OCI-LY7 (cell line): ENCODE results near the gene DOCK4. TPM values are rescaled to one million over a fixed set of nuclear protein-coding genes. Genes with fewer than 3 reads are reported as not detected.

Experiments
- BruUV-seq: library from RNA; stranded (reverse); fragments of 400-500 nt; replicated peaks from 2 replicates; lab custom pipeline; 2021; lab: Mats Ljungman, UMichigan
- CTCF ChIA-PET: fragments of 300-600 bp; sonication (Branson Sonifier 250); formaldehyde crosslinking; loops from one replicate; lab custom pipeline; 2022; ENCODE audit warnings: antibody characterized with exemption; ENCODE audit not compliant: unreplicated experiment; lab: Charles Lee
- POLR2A ChIA-PET: fragments of 300-600 bp; sonication (Branson Sonifier 250); formaldehyde crosslinking; loops from one replicate; lab custom pipeline; 2022; ENCODE audit warnings: antibody characterized with exemption; lab: Charles Lee
- DNase-seq: peaks from one replicate; pipeline ENCODE4 v3.0.0-alpha.2; 2015; ENCODE audit warnings: low spot score
- H2AFZ ChIP-seq: fragments of 200-600 bp; sonication (generic), shearing (Covaris generic); 2 replicates; pipeline ENCODE4 v1.6.1; 2014; ENCODE audit warnings: mild to moderate bottlenecking, antibody characterized with exemption, low read length, moderate library complexity
- H3K27ac ChIP-seq: fragments of 200-600 bp; sonication (generic); 2 replicates; pipeline ENCODE4 v1.5.1; 2014; ENCODE audit warnings: mixed run types, low read depth, mild to moderate bottlenecking, moderate library complexity, low read length, inconsistent platforms; ENCODE audit not compliant: poor library complexity, severe bottlenecking
- H3K36me3 ChIP-seq: fragments of 200-600 bp; sonication (generic); 2 replicates; pipeline ENCODE4 v1.6.1; 2014; ENCODE audit warnings: mild to moderate bottlenecking, antibody characterized with exemption, low read length, moderate library complexity, mixed read lengths; ENCODE audit not compliant: insufficient read depth
- H3K4me1 ChIP-seq: fragments of 200-600 bp; sonication (generic); 2 replicates; pipeline ENCODE4 v1.5.1; 2014; ENCODE audit warnings: mild to moderate bottlenecking, low read length; ENCODE audit not compliant: insufficient read depth, poor library complexity, severe bottlenecking
- H3K4me2 ChIP-seq: fragments of 200-600 bp; sonication (generic); 2 replicates; pipeline ENCODE4 v1.6.1; 2014; ENCODE audit warnings: mild to moderate bottlenecking, low read length
- H3K4me3 ChIP-seq: fragments of 200-600 bp; sonication (generic); 2 replicates; pipeline ENCODE4 v1.5.1; 2014; ENCODE audit warnings: mild to moderate bottlenecking, low read depth, low read length; ENCODE audit not compliant: poor library complexity, severe bottlenecking
- H3K79me2 ChIP-seq: fragments of 200-600 bp; sonication (generic); 2 replicates; pipeline ENCODE4 v1.6.1; 2016; ENCODE audit warnings: low read depth, mild to moderate bottlenecking, low read length, moderate library complexity, mixed read lengths; ENCODE audit not compliant: insufficient read depth
- H3K9me2 ChIP-seq: fragments of 200-600 bp; sonication (generic); 2 replicates; pipeline ENCODE4 v1.6.1; 2016; ENCODE audit warnings: mild to moderate bottlenecking, low read length, mixed read lengths; ENCODE audit not compliant: insufficient read depth
- H3K9me3 ChIP-seq: fragments of 200-600 bp; sonication (generic); 2 replicates; pipeline ENCODE4 v1.6.1; 2014; ENCODE audit warnings: mild to moderate bottlenecking, mixed run types, low read length, mixed read lengths
- H4K20me1 ChIP-seq: fragments of 200-600 bp; sonication (generic); 2 replicates; pipeline ENCODE4 v1.6.1; 2014; ENCODE audit warnings: mild to moderate bottlenecking, antibody characterized with exemption, low read length, moderate library complexity, mixed read lengths; ENCODE audit not compliant: insufficient read depth
- CTCF ChIP-seq: fragments of 200-600 bp; sonication (generic); conservative IDR thresholded peaks from 2 replicates; pipeline ENCODE4 v1.5.1; 2014; ENCODE audit warnings: mild to moderate bottlenecking, antibody characterized with exemption, low read length, moderate library complexity, mixed read lengths
- EZH2phosphoT487 ChIP-seq: fragments of 200-600 bp; sonication (generic); IDR thresholded peaks from 2 replicates; pipeline ENCODE4 v1.6.1; 2018; ENCODE audit warnings: low read depth, borderline replicate concordance, mild to moderate bottlenecking, mixed run types, antibody characterized with exemption, low read length, moderate library complexity, mixed read lengths
- intact Hi-C: fragments of 100-400 bp; cut with micrococcal nuclease; formaldehyde crosslinking; loops from one replicate; pipeline ENCODE4 v1.10.0; 2022; ENCODE audit not compliant: unreplicated experiment
- total RNA-seq, 2 experiments: library from RNA; depleted of rRNA in 1 of 2; stranded (reverse); fragments of >200 nt in 1 of 2; shearing (Covaris generic) in 1 of 2; gene quantifications; 2 replicates each; pipeline ENCODE4 v1.2.3, GENCODE V29; 2014 to 2022

Gene DOCK4
- total RNA-seq, 2 experiments from 2014 or later = 0.91 to 4.9 TPM

DNA sequence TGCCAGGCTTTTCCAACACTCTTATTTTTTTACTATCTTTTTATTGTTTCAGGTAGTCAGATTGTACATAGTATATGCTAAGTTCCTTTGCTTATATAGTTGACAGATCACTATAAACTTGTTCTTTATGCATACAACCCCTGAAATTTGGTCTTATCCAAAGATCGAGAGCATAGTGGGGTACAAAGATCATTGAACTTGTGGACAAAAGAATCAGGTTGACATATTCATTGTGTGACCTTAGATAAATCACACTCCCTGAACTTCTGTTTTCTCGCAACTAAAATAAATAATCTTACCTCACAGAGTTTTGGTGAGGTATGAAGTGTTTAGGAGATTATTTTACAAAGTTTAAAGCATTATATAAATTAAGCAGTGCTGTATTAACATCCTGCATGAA is 22.4 kb upstream of the DOCK4 start:
- H4K20me1 ChIP-seq = 0 out of 2 replicates have a peak, but pooled peaks cover 3% of the 10 kb centered on the region
- POLR2A ChIA-PET = interaction anchor here (1.2 kb wide), 1 partner anchor 14 kb away, joined by 4 read pairs; no protein-coding TSS in a partner anchor
- no TSS peak for BruUV-seq

DNA sequence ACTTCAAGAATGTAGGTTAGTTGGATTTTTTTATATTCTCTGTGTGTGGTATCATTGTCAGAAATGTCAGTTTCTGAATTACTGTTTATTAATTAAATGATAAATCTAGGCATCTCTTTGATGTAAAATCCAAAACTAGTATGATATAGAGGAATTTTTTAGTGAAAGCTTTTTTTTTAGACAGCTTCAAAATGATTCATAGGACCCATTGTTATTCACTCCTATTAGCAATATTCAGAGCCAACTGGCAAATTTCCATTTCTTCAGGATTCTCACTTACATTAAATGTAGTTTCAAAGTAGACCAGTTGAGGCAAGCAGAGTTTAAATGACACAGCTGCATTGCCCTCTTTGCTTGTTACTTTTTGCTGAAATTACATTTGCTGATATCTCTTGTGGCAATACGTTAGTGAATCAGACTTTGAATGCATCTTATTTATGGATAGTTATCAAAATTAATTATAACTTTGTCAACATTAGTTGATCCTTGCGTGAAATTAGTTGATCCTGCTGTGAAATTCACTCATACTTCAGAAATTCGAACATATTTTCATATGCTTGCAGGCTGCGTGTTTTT is 20.6 kb upstream of the DOCK4 start:
- no TSS peak for BruUV-seq
- intact Hi-C loops = no loop called here
- H4K20me1 ChIP-seq = 0 out of 2 replicates have a peak, but pooled peaks cover 3% of the 10 kb centered on the region

More for the DNA sequence above, 22.4 kb upstream of the DOCK4 start:
- Histone ChIP-seq H3K4me3 (no peak overlapping the region), H3K4me1 (no peaks in the 10 kb centered on the region), H3K27ac (no peak overlapping the region), H3K79me2 (peaks cover 5% of the 10 kb centered on the region; the same call in 1 of the 2 replicates), H3K36me3 (no peaks in the 10 kb centered on the region), H3K4me2 (no peak overlapping the region), H3K9me2 (no peaks in the 10 kb centered on the region), H2AFZ (no peak overlapping the region), H3K9me3 (no peaks in the 10 kb centered on the region)
- CTCF ChIA-PET = no interaction called here
- DNase-seq = no peak
- intact Hi-C loops = no loop called here
- TF ChIP-seq EZH2phosphoT487 = no peak
- TF ChIP-seq CTCF = no peak

More for the DNA sequence above, 20.6 kb upstream of the DOCK4 start:
- ChIA-PET POLR2A (interaction anchor here (0.6 to 0.8 kb wide), 2 partner anchors 9 to 325 kb away, joined by 3 read pairs; no protein-coding TSS in a partner anchor), CTCF (no interaction called here)
- H3K4me2 ChIP-seq = no peak overlapping the region
- TF ChIP-seq CTCF (no peak), EZH2phosphoT487 (no peak)
- no peaks in the 10 kb centered on the region for H3K36me3 ChIP-seq
- no peak overlapping the region for H3K4me3 ChIP-seq
- no peak for DNase-seq
- H3K9me3 ChIP-seq = no peaks in the 10 kb centered on the region
- H3K79me2 ChIP-seq = peaks cover 5% of the 10 kb centered on the region; the same call in 1 of the 2 replicates
- no peaks in the 10 kb centered on the region for H3K9me2 ChIP-seq
- H3K4me1 ChIP-seq = no peaks in the 10 kb centered on the region
- no peak overlapping the region for H2AFZ ChIP-seq
- no peak overlapping the region for H3K27ac ChIP-seq
